Uterus (tissue), 2 donors: ENCODE measurements around the gene SELE.

Experiments
- POLR2A ChIP-seq, 2 donors: fragments of 450-650 bp; IDR thresholded peaks; one replicate each; pipeline ENCODE4 v1.6.1; 2016; ENCODE audit warnings: antibody characterized with exemption in 2 of 2, mild to moderate bottlenecking in 1 of 2, moderate library complexity in 1 of 2
- TF ChIP-seq, protein P1 (sequence below), 4 experiments: fragments of 200-600 bp in 2 of 4; fragments of 450-650 bp in 2 of 4; sonication (generic) in 2 of 4; IDR thresholded peaks; one replicate each; pipeline ENCODE4 v1.5.1; 2016 to 2019; ENCODE audit warnings: antibody characterized with exemption in 4 of 4, mild to moderate bottlenecking in 2 of 4, moderate library complexity in 1 of 4

DNA sequence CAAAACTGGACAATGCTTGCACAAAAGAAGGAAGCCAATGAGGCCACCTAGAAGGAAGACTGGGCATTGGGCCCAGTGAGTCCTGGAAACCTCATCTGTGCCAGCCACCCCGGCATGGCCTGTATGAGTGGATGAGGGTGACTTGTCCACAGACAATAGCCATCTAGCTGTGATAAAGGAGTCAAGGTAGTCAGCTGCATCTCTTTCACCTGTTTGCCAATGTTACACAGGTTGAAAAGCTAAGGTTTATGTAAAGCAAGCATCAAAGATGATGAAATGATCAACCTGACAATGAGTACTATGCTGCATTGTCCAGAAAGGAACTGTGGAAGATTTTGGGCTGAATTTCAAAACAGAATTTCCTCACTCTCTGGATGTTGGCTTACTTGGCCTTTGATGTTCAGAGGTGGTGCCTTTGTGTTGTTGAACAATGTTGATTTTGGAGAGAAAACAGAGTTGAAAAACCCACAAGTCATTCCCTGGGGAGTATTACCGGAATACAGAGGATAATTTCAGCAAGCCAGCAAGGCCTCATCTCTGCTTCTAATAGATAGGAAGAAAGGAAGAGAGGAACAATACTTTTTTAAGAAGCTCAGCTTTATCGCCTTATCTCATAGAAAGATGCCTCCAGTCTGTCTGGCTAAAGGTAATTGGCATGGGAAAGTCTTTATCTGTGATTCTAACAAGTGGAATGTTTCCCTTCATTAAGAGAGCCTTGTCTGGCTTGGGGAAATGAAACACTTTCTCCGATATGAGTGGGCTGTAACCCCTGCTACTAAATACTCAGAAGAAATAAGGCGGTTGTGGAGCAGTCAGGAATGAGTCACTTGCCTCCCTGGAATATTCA lies 11.4 kb upstream of the SELE start:
- TF ChIP-seq, protein P1, sequence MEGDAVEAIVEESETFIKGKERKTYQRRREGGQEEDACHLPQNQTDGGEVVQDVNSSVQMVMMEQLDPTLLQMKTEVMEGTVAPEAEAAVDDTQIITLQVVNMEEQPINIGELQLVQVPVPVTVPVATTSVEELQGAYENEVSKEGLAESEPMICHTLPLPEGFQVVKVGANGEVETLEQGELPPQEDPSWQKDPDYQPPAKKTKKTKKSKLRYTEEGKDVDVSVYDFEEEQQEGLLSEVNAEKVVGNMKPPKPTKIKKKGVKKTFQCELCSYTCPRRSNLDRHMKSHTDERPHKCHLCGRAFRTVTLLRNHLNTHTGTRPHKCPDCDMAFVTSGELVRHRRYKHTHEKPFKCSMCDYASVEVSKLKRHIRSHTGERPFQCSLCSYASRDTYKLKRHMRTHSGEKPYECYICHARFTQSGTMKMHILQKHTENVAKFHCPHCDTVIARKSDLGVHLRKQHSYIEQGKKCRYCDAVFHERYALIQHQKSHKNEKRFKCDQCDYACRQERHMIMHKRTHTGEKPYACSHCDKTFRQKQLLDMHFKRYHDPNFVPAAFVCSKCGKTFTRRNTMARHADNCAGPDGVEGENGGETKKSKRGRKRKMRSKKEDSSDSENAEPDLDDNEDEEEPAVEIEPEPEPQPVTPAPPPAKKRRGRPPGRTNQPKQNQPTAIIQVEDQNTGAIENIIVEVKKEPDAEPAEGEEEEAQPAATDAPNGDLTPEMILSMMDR (IDR thresholded peaks at IDR 0.05): no peak
- no peak for TF ChIP-seq POLR2A (IDR thresholded peaks at IDR 0.05)
